Ramos (cell line): Measurements from ENCODE around the gene LRRC8A.
"Not testable (repeated sequence)": the region's sequence is repeated elsewhere in the genome, so short reads cannot be mapped to it uniquely, and the experiment has no call there.

Source experiments
- in situ Hi-C: fragments of 300-500 bp; cut with MboI; formaldehyde crosslinking; loops from one replicate; pipeline ENCODE4 v1.14.3; 2022; ENCODE audit warnings: low sequenced_read_pairs; ENCODE audit not compliant: unreplicated experiment

LRRC8A gene

GRCh38 chr9:128919402-128920089 lies 37.6 kb downstream of the LRRC8A start:
- in situ Hi-C loops, result no loop called here

- in situ Hi-C loops, result no loop called here
These were observed 38.6 kb downstream of the LRRC8A start, which contains the start of gene PHYHD1 for GRCh38 chr9:128920381-128921058. TSS of gene PHYHD1 (plus strand) at chr9:128920982. CDS start at chr9:128922324, 1,342 bp downstream.

- in situ Hi-C loops, result no loop called here
These were observed 40.2 kb downstream of the LRRC8A start for GRCh38 chr9:128921881-128922763.

GRCh38 chr9:128923493-128923883 lies 41.6 kb downstream of the LRRC8A start:
- in situ Hi-C loops, result no loop called here

- in situ Hi-C loops, result loop anchor here (5.0 kb wide), 1 partner anchor 66 kb away; no protein-coding TSS in a partner anchor
These were observed 45.9 kb downstream of the LRRC8A start for GRCh38 chr9:128927731-128928411.

- in situ Hi-C loops, result loop anchor here (5.0 kb wide), 1 partner anchor 66 kb away; no protein-coding TSS in a partner anchor
These were observed 46.7 kb downstream of the LRRC8A start for GRCh38 chr9:128928624-128929023.

- in situ Hi-C loops, result loop anchor here (5.0 kb wide), 1 partner anchor 67 kb away; no protein-coding TSS in a partner anchor
These were observed 47.6 kb downstream of the LRRC8A start for GRCh38 chr9:128929560-128929959.

GRCh38 chr9:128933731-128934130 lies 51.8 kb downstream of the LRRC8A start:
- in situ Hi-C loops, result no loop called here

- in situ Hi-C loops, result no loop called here
These were observed 54.4 kb downstream of the LRRC8A start for GRCh38 chr9:128936171-128936865.

- in situ Hi-C loops, result no loop called here
These were observed 55.6 kb downstream of the LRRC8A start for GRCh38 chr9:128937310-128938165.

GRCh38 chr9:128940271-128940921 lies 58.5 kb downstream of the LRRC8A start:
- in situ Hi-C loops, result no loop called here

- in situ Hi-C loops, result no loop called here
These were observed 59.2 kb downstream of the LRRC8A start for GRCh38 chr9:128940946-128941755.

- in situ Hi-C loops, result no loop called here
These were observed 62.1 kb downstream of the LRRC8A start for GRCh38 chr9:128943832-128944620.

- in situ Hi-C loops, result not testable (repeated sequence)
These were observed 63.0 kb downstream of the LRRC8A start for GRCh38 chr9:128944966-128945365.

- in situ Hi-C loops, result no loop called here
These were observed 64.0 kb downstream of the LRRC8A start for GRCh38 chr9:128945798-128946501.
